Kidney (tissue), 14 donors: ENCODE results near the gene SLC6A1. TPM values are rescaled to one million over a fixed set of nuclear protein-coding genes. Genes with fewer than 3 reads are reported as not detected.

Experiments used
- DNase-seq, 5 donors: peaks; one replicate each; pipeline ENCODE4 v3.0.0-alpha.2; 2013 to 2020
- FAIRE-seq: peaks from 2 replicates; lab custom pipeline; 2012; peaks lifted over from hg19 to GRCh38; lab: Jason Lieb, UNC
- H3K27ac ChIP-seq, 2 donors: one replicate each; pipeline ENCODE4 v1.7.0; 2013; ENCODE audit warnings: low read depth in 2 of 2, low read length in 2 of 2, inconsistent platforms in 1 of 2
- H3K27me3 ChIP-seq: one replicate; pipeline ENCODE4 v1.7.1; 2013; ENCODE audit warnings: low read length, inconsistent platforms; ENCODE audit not compliant: control insufficient read depth, insufficient read depth
- H3K36me3 ChIP-seq, 3 donors: one replicate each; pipeline versions ENCODE4 v1.7.0 to v1.7.1; 2013; ENCODE audit warnings: low read length in 3 of 3, control low read depth in 1 of 3, inconsistent platforms in 1 of 3; ENCODE audit not compliant: insufficient read depth in 3 of 3, control insufficient read depth in 2 of 3
- H3K4me1 ChIP-seq, 3 donors: one replicate each; pipeline versions ENCODE4 v1.7.0 to v1.7.1; 2013; ENCODE audit warnings: low read length in 3 of 3, inconsistent platforms in 1 of 3, low read depth in 1 of 3; ENCODE audit not compliant: control insufficient read depth in 2 of 3, insufficient read depth in 2 of 3
- H3K4me3 ChIP-seq, 3 donors: one replicate each; pipeline versions ENCODE4 v1.7.0 to v1.8.1; 2013; ENCODE audit warnings: low read length in 3 of 3, control low read depth in 1 of 3, inconsistent platforms in 1 of 3
- H3K9ac ChIP-seq, 3 donors: one replicate each; pipeline versions ENCODE4 v1.7.0 to v1.7.1; 2013; ENCODE audit warnings: low read length in 3 of 3, control low read depth in 1 of 3, inconsistent platforms in 1 of 3
- H3K9me3 ChIP-seq, 3 donors: one replicate each; pipeline versions ENCODE4 v1.7.0 to v1.7.1; 2013; ENCODE audit warnings: low read length in 3 of 3, control low read depth in 1 of 3, inconsistent platforms in 1 of 3; ENCODE audit not compliant: control insufficient read depth in 2 of 3, insufficient read depth in 1 of 3
- intact Hi-C: fragments of 100-400 bp; cut with DNase I; formaldehyde crosslinking; loops from one replicate; pipeline ENCODE4 v1.11.1; 2022
- polyA plus RNA-seq: library from polyadenylated mRNA; stranded (reverse); fragments of 350-450 nt; fragmentation: Illumina TruSeq; extraction: RNeasy Lipid Tissue Mini Kit (QIAGEN cat#74804); gene quantifications from one replicate; pipeline ENCODE4 v1.2.3, GENCODE V29; 2014; ENCODE audit warnings: low read depth, low replicate concordance; ENCODE audit not compliant: insufficient read depth
- total RNA-seq: library from RNA; stranded (reverse); fragmentation: NEBNext Ultra II Directional; extraction: Animal tissue kit (Norgen Biotek cat#: 25700); gene quantifications from one replicate; pipeline ENCODE4 v1.2.1, GENCODE V29; 2021
- TF ChIP-seq, protein P1 (sequence below): IDR thresholded peaks from 3 replicates; pipeline ENCODE4 v1.5.1; 2012; ENCODE audit warnings: mild to moderate bottlenecking, moderate library complexity, borderline replicate concordance; ENCODE audit not compliant: insufficient read depth; ENCODE audit errors: extremely low read depth
- donor health status: control.
- donor health status: control.
- donor health status: control.
- donor health status: control.
- donor health status: control.
- donor health status: DM: yes; HTN: yes; CAD: no.
- donor health status: Normal renal cell carcinoma (clear cell type).

The SLC6A1 gene
- total and polyA plus RNA-seq, 2 donors from 2014 or later = 2.1 TPM; not detected in 1

- Histone ChIP-seq H3K27ac (no peak overlapping the region), H3K4me3 (no peak overlapping the region), H3K36me3 (no peaks in the 10 kb centered on the region), H3K27me3 (no peaks in the 10 kb centered on the region), H3K9ac (no peak overlapping the region), H3K9me3 (no peaks in the 10 kb centered on the region), H3K4me1 (no peaks in the 10 kb centered on the region)
- TF ChIP-seq, protein P1, sequence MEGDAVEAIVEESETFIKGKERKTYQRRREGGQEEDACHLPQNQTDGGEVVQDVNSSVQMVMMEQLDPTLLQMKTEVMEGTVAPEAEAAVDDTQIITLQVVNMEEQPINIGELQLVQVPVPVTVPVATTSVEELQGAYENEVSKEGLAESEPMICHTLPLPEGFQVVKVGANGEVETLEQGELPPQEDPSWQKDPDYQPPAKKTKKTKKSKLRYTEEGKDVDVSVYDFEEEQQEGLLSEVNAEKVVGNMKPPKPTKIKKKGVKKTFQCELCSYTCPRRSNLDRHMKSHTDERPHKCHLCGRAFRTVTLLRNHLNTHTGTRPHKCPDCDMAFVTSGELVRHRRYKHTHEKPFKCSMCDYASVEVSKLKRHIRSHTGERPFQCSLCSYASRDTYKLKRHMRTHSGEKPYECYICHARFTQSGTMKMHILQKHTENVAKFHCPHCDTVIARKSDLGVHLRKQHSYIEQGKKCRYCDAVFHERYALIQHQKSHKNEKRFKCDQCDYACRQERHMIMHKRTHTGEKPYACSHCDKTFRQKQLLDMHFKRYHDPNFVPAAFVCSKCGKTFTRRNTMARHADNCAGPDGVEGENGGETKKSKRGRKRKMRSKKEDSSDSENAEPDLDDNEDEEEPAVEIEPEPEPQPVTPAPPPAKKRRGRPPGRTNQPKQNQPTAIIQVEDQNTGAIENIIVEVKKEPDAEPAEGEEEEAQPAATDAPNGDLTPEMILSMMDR = no peak
- FAIRE-seq = no peak
- intact Hi-C loops = no loop called here
- no peak for DNase-seq
Measured at GRCh38 chr3:11088831-11089230, 96.3 kb downstream of the SLC6A1 start.

Other genes starting within 250 kb of the SLC6A1 start
- 0.38 TPM for gene SLC6A11, start 176.5 kb upstream of the SLC6A1 start, total RNA-seq
- gene SLC6A11, start 176.5 kb upstream of the SLC6A1 start, polyA plus RNA-seq = not detected
- gene HRH1, start 161.7 kb downstream of the SLC6A1 start, total RNA-seq = 32.3 TPM
- 1.9 TPM for gene HRH1, start 161.7 kb downstream of the SLC6A1 start, polyA plus RNA-seq